WTC11 (cell line): ENCODE measurements around the gene MRPS18A. TPM values are rescaled to one million over a fixed set of nuclear protein-coding genes. Genes with fewer than 3 reads are reported as not detected.

Experiments
- ATAC-seq: fragments of 200-7000 bp; cut with Tn5 transposase; 2 replicates; pipeline ENCODE4 v1.10.0; 2021; ENCODE audit warnings: mild to moderate bottlenecking, moderate library complexity
- CTCF ChIA-PET: fragments of 300-600 bp; sonication (Branson Sonifier 250); formaldehyde crosslinking; loops from one replicate; lab custom pipeline; 2021; ENCODE audit warnings: antibody characterized with exemption; lab: Charles Lee
- POLR2A ChIA-PET: fragments of 350-600 bp; sonication (Branson Sonifier 250); formaldehyde crosslinking; loops from one replicate; lab custom pipeline; 2021; ENCODE audit warnings: antibody characterized with exemption; lab: Charles Lee
- DNase-seq: peaks from one replicate; pipeline ENCODE4 v3.0.0; 2021; ENCODE audit warnings: low spot score
- H3K27ac Mint-ChIP-seq: 2 replicates; pipeline ENCODE4 v1.8.0; 2021; ENCODE audit warnings: mixed read lengths
- H3K27me3 Mint-ChIP-seq: 2 replicates; pipeline ENCODE4 v1.8.0; 2021; ENCODE audit warnings: low read depth, mild to moderate bottlenecking, moderate library complexity, mixed read lengths
- H3K36me3 Mint-ChIP-seq: 2 replicates; pipeline ENCODE4 v1.8.0; 2021; ENCODE audit warnings: mixed read lengths
- H3K4me1 Mint-ChIP-seq: 2 replicates; pipeline ENCODE4 v1.8.0; 2022; ENCODE audit warnings: mixed read lengths
- H3K4me3 Mint-ChIP-seq: 2 replicates; pipeline ENCODE4 v1.8.0; 2021; ENCODE audit warnings: mild to moderate bottlenecking, moderate library complexity, mixed read lengths
- H3K9me3 Mint-ChIP-seq: 2 replicates; pipeline ENCODE4 v1.8.0; 2021; ENCODE audit warnings: mixed read lengths
- ATF1 ChIP-seq: sonication (generic); formaldehyde crosslinking; IDR thresholded peaks from 2 replicates; pipeline ENCODE4 v1.8.1; 2023; ENCODE audit warnings: mild to moderate bottlenecking, moderate library complexity, missing genetic modification reagents
- ATF3 ChIP-seq: sonication (generic); formaldehyde crosslinking; conservative IDR thresholded peaks from 2 replicates; pipeline ENCODE4 v1.8.1; 2022; ENCODE audit warnings: mild to moderate bottlenecking, missing genetic modification reagents
- CREB1 ChIP-seq: sonication (generic); formaldehyde crosslinking; IDR thresholded peaks from 2 replicates; pipeline ENCODE4 v1.8.0; 2023; ENCODE audit warnings: mild to moderate bottlenecking, missing genetic modification reagents
- CTCF ChIP-seq: fragments of 200-600 bp; IDR thresholded peaks from 2 replicates; pipeline ENCODE4 v1.8.0; 2022; ENCODE audit warnings: antibody characterized with exemption
- EMX1 ChIP-seq: fragments of 250-450 bp; sonication (Bioruptor Pico); IDR thresholded peaks from 2 replicates; pipeline ENCODE4 v1.8.0; 2021; ENCODE audit warnings: mild to moderate bottlenecking
- ERG ChIP-seq: fragments of 250-450 bp; sonication (Bioruptor Pico); IDR thresholded peaks from 2 replicates; pipeline ENCODE4 v1.8.0; 2021; ENCODE audit warnings: mild to moderate bottlenecking
- FOXJ3 ChIP-seq: sonication (generic); formaldehyde crosslinking; IDR thresholded peaks from 2 replicates; pipeline ENCODE4 v1.9.0; 2021; ENCODE audit warnings: missing genetic modification reagents, mild to moderate bottlenecking, borderline replicate concordance
- FOXK1 ChIP-seq: sonication (generic); formaldehyde crosslinking; IDR thresholded peaks from 2 replicates; pipeline ENCODE4 v1.8.0; 2022; ENCODE audit warnings: mild to moderate bottlenecking, moderate library complexity, missing genetic modification reagents
- GRHL2 ChIP-seq: fragments of 250-450 bp; sonication (Bioruptor Pico); IDR thresholded peaks from 2 replicates; pipeline ENCODE4 v1.8.0; 2022; ENCODE audit warnings: mild to moderate bottlenecking, moderate library complexity; ENCODE audit not compliant: insufficient replicate concordance, severe bottlenecking
- GTF2I ChIP-seq: fragments of 250-450 bp; sonication (Bioruptor Pico); conservative IDR thresholded peaks from 2 replicates; pipeline ENCODE4 v1.4.0; 2021; ENCODE audit warnings: mild to moderate bottlenecking
- JAZF1 ChIP-seq: fragments of 250-450 bp; sonication (Bioruptor Pico); IDR thresholded peaks from 2 replicates; pipeline ENCODE4 v1.9.0; 2021; ENCODE audit warnings: moderate library complexity, mild to moderate bottlenecking, inconsistent platforms
- JUN ChIP-seq: sonication (generic); formaldehyde crosslinking; IDR thresholded peaks from 2 replicates; pipeline ENCODE4 v1.8.0; 2023; ENCODE audit warnings: mild to moderate bottlenecking, missing genetic modification reagents
- MXD4 ChIP-seq: fragments of 250-450 bp; sonication (Bioruptor Pico); IDR thresholded peaks from 2 replicates; pipeline ENCODE4 v1.8.0; 2021; ENCODE audit warnings: mild to moderate bottlenecking, moderate library complexity, borderline replicate concordance
- MYBL2 ChIP-seq: sonication (generic); formaldehyde crosslinking; IDR thresholded peaks from 2 replicates; pipeline ENCODE4 v1.8.1; 2023; ENCODE audit warnings: mild to moderate bottlenecking, moderate library complexity, missing genetic modification reagents
- NFE2L1 ChIP-seq: sonication (generic); formaldehyde crosslinking; IDR thresholded peaks from 2 replicates; pipeline ENCODE4 v1.8.1; 2023; ENCODE audit warnings: missing genetic modification reagents
- NFYB ChIP-seq: sonication (generic); formaldehyde crosslinking; conservative IDR thresholded peaks from 2 replicates; pipeline ENCODE4 v1.8.0; 2022; ENCODE audit warnings: low read depth, missing genetic modification reagents
- NR3C1 ChIP-seq: sonication (generic); formaldehyde crosslinking; conservative IDR thresholded peaks from 2 replicates; pipeline ENCODE4 v1.8.1; 2023; ENCODE audit warnings: low read depth, mild to moderate bottlenecking, missing genetic modification reagents
- PRRX2 ChIP-seq: fragments of 250-450 bp; sonication (Bioruptor Pico); IDR thresholded peaks from 2 replicates; pipeline ENCODE4 v1.8.0; 2021; ENCODE audit warnings: mild to moderate bottlenecking
- RORB ChIP-seq: fragments of 250-450 bp; sonication (Bioruptor Pico); IDR thresholded peaks from 2 replicates; pipeline ENCODE4 v1.9.0; 2021; ENCODE audit warnings: mild to moderate bottlenecking
- TP53 ChIP-seq: sonication (generic); formaldehyde crosslinking; IDR thresholded peaks from 2 replicates; pipeline ENCODE4 v1.8.1; 2023; ENCODE audit warnings: mild to moderate bottlenecking, missing genetic modification reagents
- USF1 ChIP-seq: sonication (generic); formaldehyde crosslinking; IDR thresholded peaks from 2 replicates; pipeline ENCODE4 v1.8.0; 2022; ENCODE audit warnings: mild to moderate bottlenecking, missing genetic modification reagents
- USF2 ChIP-seq: sonication (generic); formaldehyde crosslinking; IDR thresholded peaks from 2 replicates; pipeline ENCODE4 v1.8.1; 2023; ENCODE audit warnings: mild to moderate bottlenecking, missing genetic modification reagents, moderate library complexity
- ZBTB21 ChIP-seq: sonication (generic); formaldehyde crosslinking; IDR thresholded peaks from 2 replicates; pipeline ENCODE4 v1.8.1; 2023; ENCODE audit warnings: mild to moderate bottlenecking, missing genetic modification reagents, borderline replicate concordance
- ZNF138 ChIP-seq: sonication (generic); formaldehyde crosslinking; conservative IDR thresholded peaks from 2 replicates; pipeline ENCODE4 v1.8.1; 2022; ENCODE audit warnings: mild to moderate bottlenecking, moderate library complexity, missing genetic modification reagents
- ZNF423 ChIP-seq: fragments of 250-450 bp; sonication (Bioruptor Pico); IDR thresholded peaks from 2 replicates; pipeline ENCODE4 v2.1.2; 2022; ENCODE audit warnings: mild to moderate bottlenecking, moderate library complexity
- ZNF425 ChIP-seq: fragments of 250-450 bp; sonication (Bioruptor Pico); conservative IDR thresholded peaks from 2 replicates; pipeline ENCODE4 v1.9.0; 2021; ENCODE audit warnings: mild to moderate bottlenecking
- total RNA-seq: library from RNA; stranded (reverse); gene quantifications from 3 replicates; pipeline ENCODE4 v1.2.3, GENCODE V29; 2021
- TF ChIP-seq, protein P1 (sequence below): sonication (generic); formaldehyde crosslinking; IDR thresholded peaks from 2 replicates; pipeline ENCODE4 v1.8.1; 2022; ENCODE audit warnings: low read depth, missing genetic modification reagents, borderline replicate concordance
- TF ChIP-seq, protein P2 (sequence below): sonication (generic); formaldehyde crosslinking; IDR thresholded peaks from 2 replicates; pipeline ENCODE4 v1.8.0; 2022; ENCODE audit warnings: mild to moderate bottlenecking, missing genetic modification reagents

The MRPS18A gene
- total RNA-seq, 1 experiment from 2014 or later: 61.6 TPM

DNA sequence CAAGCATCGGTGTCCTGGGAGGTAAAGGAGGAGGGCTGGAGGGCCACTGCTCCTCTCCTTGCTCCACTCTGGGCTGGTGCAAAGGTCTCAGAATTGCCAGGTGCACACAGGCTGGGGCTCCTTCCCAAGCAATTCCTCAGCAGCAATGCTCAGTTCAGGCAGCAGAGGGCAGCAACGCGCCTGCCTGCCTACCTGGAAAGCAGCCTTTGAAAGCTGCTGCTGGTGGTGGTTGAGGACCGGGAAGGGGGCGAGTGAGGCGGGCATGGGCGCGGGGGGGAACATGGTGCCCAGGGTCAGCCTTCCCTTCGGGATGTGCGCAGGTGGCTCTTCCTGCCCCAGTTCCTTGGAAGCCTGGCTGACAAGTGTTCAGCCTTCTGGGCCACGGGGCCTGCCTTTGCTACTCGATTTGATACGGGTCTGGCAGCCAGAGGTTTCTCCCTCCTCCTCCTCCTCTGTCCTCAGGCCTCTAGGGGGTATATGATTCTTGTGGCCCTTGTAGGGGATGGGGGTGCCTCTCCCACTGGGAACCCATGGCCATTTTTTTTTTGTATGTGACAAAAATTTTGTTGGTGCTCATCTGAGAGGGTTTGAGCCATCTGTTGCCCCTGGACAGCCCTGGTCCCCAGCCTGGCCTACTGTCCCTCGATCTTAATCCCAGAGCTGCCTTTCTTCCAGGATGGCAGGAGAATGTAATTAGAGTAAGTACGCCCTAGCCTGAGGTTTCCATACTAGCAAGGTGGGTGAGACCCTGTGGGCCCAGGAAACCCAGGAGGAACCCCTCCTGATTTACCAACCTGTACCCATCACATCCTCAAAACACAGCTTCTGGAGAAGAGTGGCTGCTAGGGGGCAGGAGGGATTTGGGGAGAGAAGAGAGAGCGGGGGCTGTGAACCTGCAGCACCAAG lies 20.1 kb downstream of the MRPS18A start:
- POLR2A ChIA-PET: interaction anchor here (0.7 to 2.8 kb wide), 6 partner anchors 28 to 107 kb away, joined by 3 to 12 read pairs (median 6); partner anchors contain the start of genes GTPBP2 and VEGFA
- CTCF ChIA-PET: interaction anchor here (0.6 to 7.0 kb wide), 61 partner anchors 9 to 421 kb away, joined by 3 to 68 read pairs (median 4); partner anchors contain the start of genes GTPBP2, MRPS18A, RSPH9 and VEGFA
- H3K4me1 Mint-ChIP-seq: peaks cover 36% of the 10 kb centered on the region
- DNase-seq: peak; percentile 88
- H3K36me3 Mint-ChIP-seq: peaks cover 18% of the 10 kb centered on the region
- H3K27me3 Mint-ChIP-seq: peaks cover 9% of the 10 kb centered on the region
- peak overlapping the region; percentile 55 for H3K4me3 Mint-ChIP-seq
- peak overlapping the region; percentile 7; the same call in 1 of the 2 replicates for H3K27ac Mint-ChIP-seq
- H3K9me3 Mint-ChIP-seq: no peaks in the 10 kb centered on the region
- ATAC-seq: peak; percentile 63
- TF ChIP-seq JAZF1 (CRISPR knock-in tag) (no peak), JUN (CRISPR knock-in tag) (no peak), ZBTB21 (no peak), CTCF (peak; percentile 81), GTF2I (CRISPR knock-in tag) (no peak), MXD4 (no peak), ZNF423 (no peak), TP53 (CRISPR knock-in tag) (no peak), NFYB (no peak), ATF1 (CRISPR knock-in tag) (no peak), FOXK1 (no peak), GRHL2 (no peak), ZNF138 (CRISPR knock-in tag) (no peak), ERG (no peak), MYBL2 (no peak), PRRX2 (no peak), EMX1 (CRISPR knock-in tag) (0 out of 2 replicates have a peak, but pooled peaks have one; percentile 59), USF1 (CRISPR knock-in tag) (no peak), FOXJ3 (CRISPR knock-in tag) (no peak), ZNF425 (CRISPR knock-in tag) (no peak), NR3C1 (CRISPR knock-in tag) (no peak), RORB (CRISPR knock-in tag) (no peak), NFE2L1 (CRISPR knock-in tag) (no peak), USF2 (CRISPR knock-in tag) (no peak), ATF3 (CRISPR knock-in tag) (no peak), CREB1 (CRISPR knock-in tag) (no peak)
- TF ChIP-seq, protein P1, sequence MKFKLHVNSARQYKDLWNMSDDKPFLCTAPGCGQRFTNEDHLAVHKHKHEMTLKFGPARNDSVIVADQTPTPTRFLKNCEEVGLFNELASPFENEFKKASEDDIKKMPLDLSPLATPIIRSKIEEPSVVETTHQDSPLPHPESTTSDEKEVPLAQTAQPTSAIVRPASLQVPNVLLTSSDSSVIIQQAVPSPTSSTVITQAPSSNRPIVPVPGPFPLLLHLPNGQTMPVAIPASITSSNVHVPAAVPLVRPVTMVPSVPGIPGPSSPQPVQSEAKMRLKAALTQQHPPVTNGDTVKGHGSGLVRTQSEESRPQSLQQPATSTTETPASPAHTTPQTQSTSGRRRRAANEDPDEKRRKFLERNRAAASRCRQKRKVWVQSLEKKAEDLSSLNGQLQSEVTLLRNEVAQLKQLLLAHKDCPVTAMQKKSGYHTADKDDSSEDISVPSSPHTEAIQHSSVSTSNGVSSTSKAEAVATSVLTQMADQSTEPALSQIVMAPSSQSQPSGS (CRISPR knock-in tag): no peak
- TF ChIP-seq, protein P2, sequence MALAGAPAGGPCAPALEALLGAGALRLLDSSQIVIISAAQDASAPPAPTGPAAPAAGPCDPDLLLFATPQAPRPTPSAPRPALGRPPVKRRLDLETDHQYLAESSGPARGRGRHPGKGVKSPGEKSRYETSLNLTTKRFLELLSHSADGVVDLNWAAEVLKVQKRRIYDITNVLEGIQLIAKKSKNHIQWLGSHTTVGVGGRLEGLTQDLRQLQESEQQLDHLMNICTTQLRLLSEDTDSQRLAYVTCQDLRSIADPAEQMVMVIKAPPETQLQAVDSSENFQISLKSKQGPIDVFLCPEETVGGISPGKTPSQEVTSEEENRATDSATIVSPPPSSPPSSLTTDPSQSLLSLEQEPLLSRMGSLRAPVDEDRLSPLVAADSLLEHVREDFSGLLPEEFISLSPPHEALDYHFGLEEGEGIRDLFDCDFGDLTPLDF (CRISPR knock-in tag): no peak
